Suprapubic skin (tissue), 4 donors: ENCODE measurements around the gene SAG. TPM values are rescaled to one million over a fixed set of nuclear protein-coding genes. Genes with fewer than 3 reads are reported as not detected.
"Not testable (repeated sequence)": the region's sequence is repeated elsewhere in the genome, so short reads cannot be mapped to it uniquely, and the experiment has no call there.

Experiments
- DNase-seq, 2 donors: peaks; one replicate each; pipeline ENCODE4 v3.0.0-alpha.2; 2019; ENCODE audit warnings: low spot score in 2 of 2
- H3K27ac ChIP-seq: fragments of 200-600 bp; sonication (generic); one replicate; pipeline ENCODE4 v1.5.1; 2019
- H3K27me3 ChIP-seq: fragments of 200-600 bp; sonication (generic); one replicate; pipeline ENCODE4 v1.5.1; 2019
- H3K36me3 ChIP-seq: fragments of 200-600 bp; sonication (generic); one replicate; pipeline ENCODE4 v1.5.1; 2019
- H3K4me1 ChIP-seq: fragments of 200-600 bp; sonication (generic); one replicate; pipeline ENCODE4 v1.5.1; 2019
- H3K4me3 ChIP-seq: fragments of 200-600 bp; sonication (generic); one replicate; pipeline ENCODE4 v1.5.1; 2019; ENCODE audit warnings: mild to moderate bottlenecking
- H3K9me3 ChIP-seq: fragments of 200-600 bp; sonication (generic); one replicate; pipeline ENCODE4 v1.5.1; 2019
- EP300 ChIP-seq: sonication (generic); formaldehyde crosslinking; IDR thresholded peaks from one replicate; pipeline ENCODE4 v1.6.1; 2017; ENCODE audit warnings: antibody characterized with exemption
- POLR2A ChIP-seq, 2 donors: fragments of 450-650 bp; IDR thresholded peaks; one replicate each; pipeline ENCODE4 v1.6.1; 2017; ENCODE audit warnings: antibody characterized with exemption in 2 of 2, mild to moderate bottlenecking in 2 of 2, moderate library complexity in 2 of 2
- POLR2AphosphoS5 ChIP-seq, 3 donors: sonication (generic); formaldehyde crosslinking; IDR thresholded peaks; one replicate each; pipeline ENCODE4 v1.6.1; 2017; ENCODE audit warnings: antibody characterized with exemption in 3 of 3
- whole genome bisulfite sequencing: methylation state at CpG from one replicate; pipeline ENCODE4 v1.1.5; 2018; 5-methylcytosine and 5-hydroxymethylcytosine counted together
- total RNA-seq, 4 donors: library from RNA; depleted of rRNA; stranded (reverse); fragments of >200 nt; gene quantifications; one replicate each; pipeline ENCODE4 v1.1.0, GENCODE V29; 2016
- TF ChIP-seq, protein P1 (sequence below), 2 donors: fragments of 200-600 bp in 1 of 2; fragments of 450-650 bp in 1 of 2; sonication (generic) in 1 of 2; IDR thresholded peaks; one replicate each; pipeline ENCODE4 v1.5.1; 2016 to 2019; ENCODE audit warnings: antibody characterized with exemption in 2 of 2, mild to moderate bottlenecking in 1 of 2, moderate library complexity in 1 of 2

The SAG gene
- total RNA-seq, 4 donors from 2014 or later, result not detected

- Histone ChIP-seq H3K4me1 (no peaks in the 10 kb centered on the region), H3K4me3 (no peak overlapping the region), H3K9me3 (no peaks in the 10 kb centered on the region), H3K27me3 (no peaks in the 10 kb centered on the region), H3K27ac (no peak overlapping the region), H3K36me3 (no peaks in the 10 kb centered on the region)
- TF ChIP-seq POLR2AphosphoS5 (IDR thresholded peaks at IDR 0.05) (no peak), EP300 (no peak), POLR2A (IDR thresholded peaks at IDR 0.05) (no peak)
- TF ChIP-seq, protein P1, sequence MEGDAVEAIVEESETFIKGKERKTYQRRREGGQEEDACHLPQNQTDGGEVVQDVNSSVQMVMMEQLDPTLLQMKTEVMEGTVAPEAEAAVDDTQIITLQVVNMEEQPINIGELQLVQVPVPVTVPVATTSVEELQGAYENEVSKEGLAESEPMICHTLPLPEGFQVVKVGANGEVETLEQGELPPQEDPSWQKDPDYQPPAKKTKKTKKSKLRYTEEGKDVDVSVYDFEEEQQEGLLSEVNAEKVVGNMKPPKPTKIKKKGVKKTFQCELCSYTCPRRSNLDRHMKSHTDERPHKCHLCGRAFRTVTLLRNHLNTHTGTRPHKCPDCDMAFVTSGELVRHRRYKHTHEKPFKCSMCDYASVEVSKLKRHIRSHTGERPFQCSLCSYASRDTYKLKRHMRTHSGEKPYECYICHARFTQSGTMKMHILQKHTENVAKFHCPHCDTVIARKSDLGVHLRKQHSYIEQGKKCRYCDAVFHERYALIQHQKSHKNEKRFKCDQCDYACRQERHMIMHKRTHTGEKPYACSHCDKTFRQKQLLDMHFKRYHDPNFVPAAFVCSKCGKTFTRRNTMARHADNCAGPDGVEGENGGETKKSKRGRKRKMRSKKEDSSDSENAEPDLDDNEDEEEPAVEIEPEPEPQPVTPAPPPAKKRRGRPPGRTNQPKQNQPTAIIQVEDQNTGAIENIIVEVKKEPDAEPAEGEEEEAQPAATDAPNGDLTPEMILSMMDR (IDR thresholded peaks at IDR 0.05), result no peak
- DNase-seq, result no peak
- 85% methylated on average over 9 of the region's 9 CpGs for WGBS
Measured at GRCh38 chr2:233369897-233370685, 62.5 kb downstream of the SAG start.

DNA sequence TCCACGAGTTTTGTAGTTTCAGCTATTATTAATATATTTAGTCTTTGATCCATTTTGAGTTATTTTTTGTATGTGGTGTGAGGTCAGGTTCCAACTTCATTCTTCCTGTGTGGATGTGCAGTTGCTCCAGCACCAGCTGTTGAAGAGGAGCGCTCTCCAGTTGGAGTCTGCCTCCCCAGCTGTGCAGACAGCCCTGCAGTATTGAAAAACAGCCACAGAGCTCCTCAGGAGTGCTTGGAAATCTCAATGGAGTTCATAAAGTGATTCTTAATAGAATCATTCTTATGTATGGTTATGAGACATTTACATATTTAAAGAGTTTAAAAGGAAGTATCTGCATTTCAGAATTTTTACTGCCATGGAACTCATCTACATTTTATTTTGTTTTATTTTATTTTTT lies 64.0 kb downstream of the SAG start:
- Histone ChIP-seq H3K27me3 (no peaks in the 10 kb centered on the region), H3K36me3 (no peaks in the 10 kb centered on the region), H3K27ac (no peak overlapping the region), H3K4me1 (no peaks in the 10 kb centered on the region), H3K9me3 (no peaks in the 10 kb centered on the region), H3K4me3 (no peak overlapping the region)
- no peak for TF ChIP-seq POLR2A (IDR thresholded peaks at IDR 0.05)
- no peak for TF ChIP-seq EP300
- no peak for TF ChIP-seq POLR2AphosphoS5 (IDR thresholded peaks at IDR 0.05)
- TF ChIP-seq, protein P1 (IDR thresholded peaks at IDR 0.05), result no peak
- WGBS, result 78% methylated on average over 2 of the region's 2 CpGs
- no peak for DNase-seq

DNA sequence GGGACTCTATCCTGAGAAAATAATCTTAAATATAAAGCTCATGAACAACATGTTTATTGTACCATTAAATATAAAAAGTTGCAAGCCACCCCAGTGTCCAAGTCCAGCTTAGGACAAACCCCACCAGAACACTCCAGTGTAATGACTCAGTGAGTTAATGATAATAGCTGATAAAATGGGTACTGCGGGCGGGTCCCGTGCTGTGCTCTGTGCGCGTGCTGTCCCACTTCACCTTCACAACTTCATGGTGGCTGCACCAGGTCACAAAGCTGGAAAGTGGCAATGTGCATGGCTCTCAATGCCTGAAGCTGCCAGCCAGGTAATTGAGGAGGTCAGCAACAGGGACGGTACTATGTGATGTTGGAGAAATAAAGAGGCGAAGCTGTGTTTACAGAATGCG lies 65.2 kb downstream of the SAG start:
- no peaks in the 10 kb centered on the region for H3K27me3 ChIP-seq
- H3K4me1 ChIP-seq, result no peaks in the 10 kb centered on the region
- TF ChIP-seq, protein P1 (IDR thresholded peaks at IDR 0.05), result no peak
- TF ChIP-seq POLR2AphosphoS5 (IDR thresholded peaks at IDR 0.05), result no peak
- TF ChIP-seq POLR2A (IDR thresholded peaks at IDR 0.05), result no peak
- no peak for TF ChIP-seq EP300
- no peak for DNase-seq
- H3K36me3 ChIP-seq, result no peaks in the 10 kb centered on the region
- H3K4me3 ChIP-seq, result no peak overlapping the region
- WGBS, result 96% methylated on average over 8 of the region's 8 CpGs
- no peaks in the 10 kb centered on the region for H3K9me3 ChIP-seq
- H3K27ac ChIP-seq, result no peak overlapping the region

- DNase-seq, result no peak
- Histone ChIP-seq H3K4me1 (no peaks in the 10 kb centered on the region), H3K27ac (no peak overlapping the region), H3K4me3 (no peak overlapping the region), H3K36me3 (no peaks in the 10 kb centered on the region), H3K9me3 (no peaks in the 10 kb centered on the region), H3K27me3 (no peaks in the 10 kb centered on the region)
- no peak for TF ChIP-seq EP300
- TF ChIP-seq POLR2AphosphoS5 (IDR thresholded peaks at IDR 0.05), result no peak
- TF ChIP-seq, protein P1 (IDR thresholded peaks at IDR 0.05), result no peak
- TF ChIP-seq POLR2A (IDR thresholded peaks at IDR 0.05), result no peak
- WGBS, result 92% methylated on average over 5 of the region's 5 CpGs
Measured at GRCh38 chr2:233373316-233373715, 65.7 kb downstream of the SAG start.

DNA sequence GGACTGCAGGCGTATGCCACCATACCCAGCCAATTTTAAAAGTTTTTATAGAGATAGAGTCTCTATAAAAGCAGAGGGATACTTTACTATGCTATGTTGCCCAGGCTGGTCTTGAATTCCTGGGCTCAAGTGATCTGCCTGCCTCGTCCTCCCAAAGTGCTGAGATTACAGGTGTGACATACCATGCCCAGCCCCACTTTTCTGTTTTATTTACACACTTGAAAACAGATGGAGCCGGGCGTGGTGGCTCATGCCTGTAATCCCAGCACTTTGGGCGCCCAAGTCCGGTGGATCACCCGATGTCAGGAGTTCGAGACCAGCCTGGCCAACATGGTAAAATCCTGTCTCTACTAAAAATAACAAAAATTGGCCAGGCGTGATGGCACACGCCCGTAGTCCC lies 67.2 kb downstream of the SAG start:
- not testable (repeated sequence) for H3K4me3 ChIP-seq, H3K27me3 ChIP-seq, H3K27ac ChIP-seq, H3K4me1 ChIP-seq, H3K9me3 ChIP-seq, H3K36me3 ChIP-seq, DNase-seq
- 96% methylated on average over 11 of the region's 11 CpGs for WGBS
